H1 (cell line): Measurements from ENCODE around the gene DCP1A. TPM values are rescaled to one million over a fixed set of nuclear protein-coding genes. Genes with fewer than 3 reads are reported as not detected.

Source experiments
- CTCF ChIA-PET: fragments of 300-600 bp; sonication (Branson Sonifier 250); formaldehyde crosslinking; loops from one replicate; lab custom pipeline; 2021; ENCODE audit not compliant: partially characterized antibody; lab: Charles Lee
- POLR2A ChIA-PET: fragments of 300-600 bp; sonication (Branson Sonifier 250); formaldehyde crosslinking; loops from one replicate; lab custom pipeline; 2021; ENCODE audit warnings: inconsistent platforms; ENCODE audit not compliant: partially characterized antibody; lab: Charles Lee
- DNase-seq, 2 experiments: peaks; one replicate each; pipeline versions ENCODE4 v3.0.0 to v3.0.0-alpha.2; 2010 to 2022; ENCODE audit warnings: low spot score in 2 of 2, low read depth in 1 of 2, mixed read lengths in 1 of 2
- FAIRE-seq: peaks from 2 replicates; lab custom pipeline; 2011; peaks lifted over from hg19 to GRCh38; lab: Jason Lieb, UNC
- H2AFZ ChIP-seq: 2 replicates; pipeline ENCODE4 v1.8.1; 2012; ENCODE audit warnings: low read length, inconsistent platforms
- H2AK5ac ChIP-seq: 2 replicates; pipeline ENCODE4 v1.6.1; 2013; ENCODE audit warnings: low read depth, low read length
- H2BK120ac ChIP-seq: replicated peaks from 2 replicates; pipeline ENCODE3; 2013; ENCODE audit warnings: low read depth, low read length, inconsistent platforms
- H2BK12ac ChIP-seq: 2 replicates; pipeline ENCODE4 v1.6.1; 2013; ENCODE audit warnings: low read depth, low read length
- H2BK15ac ChIP-seq: 2 replicates; pipeline ENCODE4 v1.6.1; 2013; ENCODE audit warnings: low read length
- H2BK20ac ChIP-seq: 2 replicates; pipeline ENCODE4 v1.6.1; 2013; ENCODE audit warnings: low read length
- H2BK5ac ChIP-seq: 2 replicates; pipeline ENCODE4 v1.6.1; 2013; ENCODE audit warnings: low read depth, low read length
- H3K14ac ChIP-seq: 2 replicates; pipeline ENCODE4 v1.6.1; 2013; ENCODE audit warnings: inconsistent platforms; ENCODE audit not compliant: insufficient read length
- H3K18ac ChIP-seq: 2 replicates; pipeline ENCODE4 v1.6.1; 2013; ENCODE audit warnings: low read length; ENCODE audit errors: extremely low read depth
- H3K23ac ChIP-seq: 2 replicates; pipeline ENCODE4 v1.6.1; 2013; ENCODE audit warnings: inconsistent platforms; ENCODE audit not compliant: insufficient read length
- H3K23me2 ChIP-seq: 2 replicates; pipeline ENCODE4 v1.6.1; 2013; ENCODE audit warnings: low read depth, low read length
- H3K27ac ChIP-seq: 2 replicates; pipeline ENCODE4 v1.6.1; 2011; ENCODE audit warnings: low read depth, low read length, inconsistent platforms
- H3K27me3 ChIP-seq, 4 experiments: replicated peaks in 1 of 4; 1 replicate in 1 of 4; 2 replicates in 3 of 4; pipeline versions ENCODE4 v1.6.1 to v1.8.1; 2011 to 2013; ENCODE audit warnings: low read length in 3 of 4, mild to moderate bottlenecking in 3 of 4, inconsistent platforms in 2 of 4, mixed read lengths in 2 of 4, moderate library complexity in 1 of 4; ENCODE audit not compliant: control insufficient read depth in 3 of 4, insufficient read depth in 3 of 4; ENCODE audit errors: extremely low read depth in 1 of 4
- H3K36me3 ChIP-seq, 4 experiments: 2 replicates each; pipeline versions ENCODE4 v1.6.1 to v1.8.1; 2011 to 2013; ENCODE audit warnings: mild to moderate bottlenecking in 4 of 4, low read length in 3 of 4, moderate library complexity in 2 of 4, control low read depth in 1 of 4, inconsistent platforms in 1 of 4; ENCODE audit not compliant: insufficient read depth in 4 of 4, control insufficient read depth in 2 of 4
- H3K4ac ChIP-seq: replicated peaks from 2 replicates; pipeline ENCODE3; 2013; ENCODE audit warnings: low read length, low read depth, mixed read lengths, inconsistent platforms; ENCODE audit not compliant: insufficient read length
- H3K4me1 ChIP-seq, 4 experiments: replicated peaks in 1 of 4; 1 replicate in 1 of 4; 2 replicates in 3 of 4; pipeline versions ENCODE4 v1.6.1 to v1.8.1; 2011 to 2013; ENCODE audit warnings: low read length in 3 of 4, inconsistent platforms in 2 of 4, mixed read lengths in 1 of 4; ENCODE audit not compliant: insufficient read depth in 4 of 4, control insufficient read depth in 3 of 4
- H3K4me2 ChIP-seq, 2 experiments: 2 replicates each; pipeline versions ENCODE4 v1.6.1 to v1.8.1; 2011 to 2013; ENCODE audit warnings: low read depth in 2 of 2, low read length in 2 of 2, control low read depth in 1 of 2, inconsistent platforms in 1 of 2, mild to moderate bottlenecking in 1 of 2; ENCODE audit not compliant: insufficient read depth in 1 of 2
- H3K4me3 ChIP-seq, 4 experiments: fragments of 200-600, 300-600 bp in 1 of 4; sonication (generic), shearing (Covaris generic), sonication (Bioruptor Twin) in 1 of 4; 2 replicates each; pipeline versions ENCODE4 v1.5.1 to v1.8.1; 2011 to 2016; ENCODE audit warnings: low read length in 4 of 4, low read depth in 3 of 4, control low read depth in 2 of 4, inconsistent platforms in 2 of 4, mild to moderate bottlenecking in 2 of 4, mixed read lengths in 1 of 4, moderate library complexity in 1 of 4; ENCODE audit not compliant: insufficient read depth in 2 of 4; ENCODE audit errors: extremely low read depth in 1 of 4
- H3K56ac ChIP-seq: replicated peaks from 2 replicates; pipeline ENCODE3; 2013; ENCODE audit warnings: low read depth, mild to moderate bottlenecking, mixed read lengths, low read length, inconsistent platforms; ENCODE audit not compliant: insufficient read length
- H3K79me1 ChIP-seq: 2 replicates; pipeline ENCODE4 v1.6.1; 2013; ENCODE audit warnings: low read depth, low read length, control low read depth
- H3K79me2 ChIP-seq, 2 experiments: 2 replicates each; pipeline versions ENCODE4 v1.6.1 to v1.8.1; 2012 to 2013; ENCODE audit warnings: low read length in 2 of 2, mild to moderate bottlenecking in 2 of 2, inconsistent platforms in 1 of 2; ENCODE audit not compliant: insufficient read depth in 2 of 2, control insufficient read depth in 1 of 2
- H3K9ac ChIP-seq, 4 experiments: replicated peaks in 1 of 4; 1 replicate in 1 of 4; 2 replicates in 3 of 4; pipeline versions ENCODE4 v1.6.1 to v1.8.1; 2011 to 2013; ENCODE audit warnings: low read depth in 3 of 4, low read length in 3 of 4, control low read depth in 2 of 4, mild to moderate bottlenecking in 2 of 4, moderate library complexity in 2 of 4, inconsistent platforms in 1 of 4; ENCODE audit errors: extremely low read depth in 1 of 4
- H3K9me3 ChIP-seq, 2 experiments: 2 replicates each; pipeline versions ENCODE4 v1.6.1 to v1.8.1; 2012 to 2013; ENCODE audit warnings: mild to moderate bottlenecking in 2 of 2, moderate library complexity in 2 of 2, control low read depth in 1 of 2, inconsistent platforms in 1 of 2, low read depth in 1 of 2, low read length in 1 of 2, mixed read lengths in 1 of 2; ENCODE audit not compliant: insufficient read depth in 2 of 2
- H4K20me1 ChIP-seq, 2 experiments: replicated peaks in 1 of 2; 2 replicates each; pipeline versions ENCODE3 to v1.8.1; 2011 to 2013; ENCODE audit warnings: inconsistent platforms in 2 of 2, low read length in 2 of 2, mild to moderate bottlenecking in 1 of 2; ENCODE audit not compliant: insufficient read depth in 2 of 2, control insufficient read depth in 1 of 2
- H4K5ac ChIP-seq: 2 replicates; pipeline ENCODE4 v1.6.1; 2013; ENCODE audit warnings: low read length, low read depth, mixed read lengths, inconsistent platforms; ENCODE audit not compliant: insufficient read length
- H4K8ac ChIP-seq: 2 replicates; pipeline ENCODE4 v1.8.0; 2013; ENCODE audit warnings: mild to moderate bottlenecking, moderate library complexity, low read length, inconsistent platforms; ENCODE audit not compliant: insufficient read depth; ENCODE audit errors: extremely low read depth
- H4K91ac ChIP-seq: replicated peaks from 2 replicates; pipeline ENCODE3; 2013; ENCODE audit warnings: low read length, mixed read lengths, inconsistent platforms; ENCODE audit not compliant: insufficient read length
- ASH2L ChIP-seq: fragments of 200-600, 300-600 bp; sonication (generic); IDR thresholded peaks from one replicate; pipeline ENCODE4 v1.7.1; 2017; ENCODE audit warnings: low read length
- CTBP2 ChIP-seq: IDR thresholded peaks from 2 replicates; pipeline ENCODE4 v1.7.0; 2011; ENCODE audit warnings: borderline replicate concordance, mild to moderate bottlenecking, moderate library complexity, mixed read lengths, low read length; ENCODE audit not compliant: insufficient read depth, insufficient read length
- CTCF ChIP-seq, 3 experiments: IDR thresholded peaks; 1 replicate in 2 of 3; 2 replicates in 1 of 3; pipeline versions ENCODE4 v1.5.1 to v1.6.1; 2011; ENCODE audit warnings: low read length in 3 of 3, mild to moderate bottlenecking in 3 of 3, inconsistent platforms in 2 of 3, low read depth in 1 of 3, moderate library complexity in 1 of 3; ENCODE audit not compliant: insufficient read depth in 1 of 3; ENCODE audit errors: control extremely low read depth in 1 of 3
- E2F6 ChIP-seq: IDR thresholded peaks from 2 replicates; pipeline ENCODE4 v1.6.1; 2012; ENCODE audit warnings: inconsistent platforms
- HDAC2 ChIP-seq, 2 experiments: fragments of 300-600 bp in 1 of 2; sonication (generic) in 1 of 2; IDR thresholded peaks; 2 replicates each; pipeline ENCODE4 v1.6.1; 2011 to 2012; ENCODE audit warnings: low read depth in 2 of 2, low read length in 2 of 2, mild to moderate bottlenecking in 2 of 2, moderate library complexity in 2 of 2, borderline replicate concordance in 1 of 2, inconsistent platforms in 1 of 2
- KDM4A ChIP-seq: IDR thresholded peaks from one replicate; pipeline ENCODE4 v1.7.1; 2012; ENCODE audit warnings: low read depth, mild to moderate bottlenecking, moderate library complexity, low read length, inconsistent platforms; ENCODE audit not compliant: severe bottlenecking
- RXRA ChIP-seq: IDR thresholded peaks from 2 replicates; pipeline ENCODE4 v1.6.1; 2011; ENCODE audit warnings: low read depth, mild to moderate bottlenecking, low read length, moderate library complexity; ENCODE audit not compliant: insufficient read depth
- TAF7 ChIP-seq: optimal IDR thresholded peaks from 2 replicates; pipeline ENCODE3; 2011; ENCODE audit warnings: low read depth, mild to moderate bottlenecking, inconsistent platforms, low read length, moderate library complexity, borderline replicate concordance
- ZNF274 ChIP-seq: IDR thresholded peaks from 2 replicates; pipeline ENCODE4 v1.7.0; 2012; ENCODE audit warnings: low read length, borderline replicate concordance; ENCODE audit errors: extremely low read depth
- WGBS, 2 experiments: shearing (Covaris generic) in 1 of 2; methylation state at CpG; one replicate each; pipeline versions ENCODE4 v1.1.6 to v1.1.7; 2013 to 2015; ENCODE audit warnings: low lambda C conversion rate in 2 of 2, mixed read lengths in 2 of 2, inconsistent platforms in 1 of 2, low coverage in 1 of 2, missing lambda C conversion rate in 1 of 2; ENCODE audit not compliant: insufficient replicate concordance in 2 of 2, insufficient coverage in 1 of 2, insufficient read length in 1 of 2; ENCODE audit errors: extremely low coverage in 1 of 2, missing lambda C conversion rate in 1 of 2; 5-methylcytosine and 5-hydroxymethylcytosine counted together
- polyA plus RNA-seq, 7 experiments: library from polyadenylated mRNA; depleted of rRNA in 3 of 7; stranded (reverse) in 5 of 7; unstranded in 2 of 7; fragments of >200 nt in 5 of 7; fragments of 200-250 nt in 2 of 7; gene quantifications; 1 replicate in 5 of 7; 2 replicates in 1 of 7; 4 replicates in 1 of 7; pipeline versions ENCODE4 v1.2.1 to v1.2.3, GENCODE V29; 2011 to 2013; ENCODE audit warnings: missing spikeins in 2 of 7, mixed read lengths in 2 of 7
- total RNA-seq: library from RNA; stranded (reverse); fragmentation: NEBNext Ultra II Directional; extraction: Animal tissue kit (Norgen Biotek cat#: 25700); gene quantifications from 2 replicates; pipeline ENCODE4 v1.2.1, GENCODE V29; 2021

Gene DCP1A
- total and polyA plus RNA-seq, 2 of the 8 experiments (the other 6 are each of a cell fraction or from before 2014, with no cell fraction given) = 13.2 to 15.9 TPM

- no peak overlapping the region for H3K56ac ChIP-seq
- no peak overlapping the region for H3K4ac ChIP-seq
- H2AK5ac ChIP-seq = no peak overlapping the region
- no peak overlapping the region for H3K4me2 ChIP-seq
- H2BK20ac ChIP-seq = no peak overlapping the region
- no peaks in the 10 kb centered on the region for H3K79me1 ChIP-seq
- H3K23ac ChIP-seq = no peak overlapping the region
- no peak overlapping the region; a peak in 1 of 7 replicates for H3K9ac ChIP-seq
- peaks cover 0 to 1% of the 10 kb centered on the region in 2 experiments for H4K20me1 ChIP-seq
- H3K14ac ChIP-seq = no peak overlapping the region
- no peaks in the 10 kb centered on the region for H3K4me1 ChIP-seq
- no peak overlapping the region for H4K91ac ChIP-seq
- H3K18ac ChIP-seq = no peak overlapping the region
- H3K36me3 ChIP-seq = peaks cover 0 to 22% (median 11%) of the 10 kb centered on the region in 4 experiments; a peak in 7 of 8 replicates
- H3K27ac ChIP-seq = no peak overlapping the region
- H2BK12ac ChIP-seq = no peak overlapping the region
- H2BK120ac ChIP-seq = no peak overlapping the region
- no peak overlapping the region for H4K8ac ChIP-seq
- H3K27me3 ChIP-seq = peaks cover 0 to 1% (median 0%) of the 10 kb centered on the region in 4 experiments; a peak in 1 of 7 replicates
- H3K79me2 ChIP-seq = peaks cover 3 to 29% of the 10 kb centered on the region in 2 experiments; a peak in 1 of 4 replicates
- DNase-seq = no peak
- no peak overlapping the region for H2BK5ac ChIP-seq
- 90% methylated on average over 5 of the region's 5 CpGs; no CpG with 5 or more reads in 1 of the 2 experiments for WGBS, 2 experiments
- FAIRE-seq = no peak
- peaks cover 8 to 9% of the 10 kb centered on the region in 2 experiments; a peak in 2 of 4 replicates for H3K9me3 ChIP-seq
- H3K23me2 ChIP-seq = no peaks in the 10 kb centered on the region
- ChIA-PET POLR2A (no interaction called here), CTCF (no interaction called here)
- no peak overlapping the region for H4K5ac ChIP-seq
- H2AFZ ChIP-seq = no peak overlapping the region
- no peak overlapping the region for H2BK15ac ChIP-seq
- no peak overlapping the region for H3K4me3 ChIP-seq
- TF ChIP-seq RXRA (no peak), CTBP2 (no peak), CTCF (IDR thresholded peaks at IDR 0.05; ENCODE audit: control extremely low read depth in 1 of 3, insufficient read depth in 1 of 3, low read depth in 1 of 3, low read length in 3 of 3) (no peak), E2F6 (no peak), HDAC2 (IDR thresholded peaks at IDR 0.05; ENCODE audit: borderline replicate concordance in 1 of 2, low read depth in 2 of 2, low read length in 2 of 2) (no peak), KDM4A (no peak), ASH2L (no peak), ZNF274 (no peak), TAF7 (no peak)
Measured at GRCh38 chr3:53328746-53329145, 18.6 kb downstream of the DCP1A start.
